Osteoblast (primary cell): ENCODE measurements around the gene SIAE. TPM values are rescaled to one million over a fixed set of nuclear protein-coding genes. Genes with fewer than 3 reads are reported as not detected.

Experiments used
- DNase-seq: peaks from one replicate; pipeline ENCODE4 v3.0.0; 2011; ENCODE audit warnings: low spot score, mixed read lengths; ENCODE audit not compliant: insufficient read length; ENCODE audit errors: missing footprints
- H2AFZ ChIP-seq: 2 replicates; pipeline ENCODE4 v1.6.0; 2011; ENCODE audit warnings: mild to moderate bottlenecking, low read length
- H3K27ac ChIP-seq: 2 replicates; pipeline ENCODE4 v1.5.1; 2011; ENCODE audit warnings: mild to moderate bottlenecking, low read depth, low read length, moderate library complexity
- H3K27me3 ChIP-seq: 2 replicates; pipeline ENCODE4 v1.6.0; 2012; ENCODE audit warnings: mild to moderate bottlenecking, control low read depth, inconsistent platforms, low read length, moderate library complexity; ENCODE audit not compliant: insufficient read depth
- H3K36me3 ChIP-seq: 2 replicates; pipeline ENCODE4 v1.5.1; 2011; ENCODE audit warnings: mild to moderate bottlenecking, low read length, control low read depth, moderate library complexity; ENCODE audit not compliant: insufficient read depth
- H3K4me1 ChIP-seq: 2 replicates; pipeline ENCODE4 v1.5.1; 2011; ENCODE audit warnings: mild to moderate bottlenecking, low read length, control low read depth, moderate library complexity; ENCODE audit not compliant: insufficient read depth
- H3K4me2 ChIP-seq: 2 replicates; pipeline ENCODE4 v1.6.0; 2011; ENCODE audit warnings: mild to moderate bottlenecking, low read length; ENCODE audit not compliant: insufficient read depth
- H3K4me3 ChIP-seq: fragments of 200-600 bp; sonication (generic); 3 replicates; pipeline ENCODE4 v1.5.1; 2012; ENCODE audit warnings: mild to moderate bottlenecking, low read length, inconsistent platforms; ENCODE audit not compliant: insufficient read depth
- H3K79me2 ChIP-seq: 2 replicates; pipeline ENCODE4 v1.6.0; 2012; ENCODE audit warnings: mild to moderate bottlenecking, low read length, control low read depth, inconsistent platforms; ENCODE audit not compliant: insufficient read depth
- H3K9me3 ChIP-seq: 2 replicates; pipeline ENCODE4 v1.5.1; 2011; ENCODE audit warnings: low read depth, low read length, control low read depth
- H4K20me1 ChIP-seq: 2 replicates; pipeline ENCODE4 v1.6.0; 2012; ENCODE audit warnings: mild to moderate bottlenecking, low read length, control low read depth; ENCODE audit not compliant: insufficient read depth
- total RNA-seq: library from RNA; depleted of rRNA; stranded (reverse); fragments of >200 nt; gene quantifications from 2 replicates; pipeline ENCODE4 v1.2.3, GENCODE V29; 2012
- TF ChIP-seq, protein P1 (sequence below): IDR thresholded peaks from 2 replicates; pipeline ENCODE4 v1.5.1; 2011; ENCODE audit warnings: mild to moderate bottlenecking, low read depth, low read length, moderate library complexity; ENCODE audit errors: extremely low read depth

SIAE gene
- total RNA-seq, 1 donor: 10.5 TPM

DNA sequence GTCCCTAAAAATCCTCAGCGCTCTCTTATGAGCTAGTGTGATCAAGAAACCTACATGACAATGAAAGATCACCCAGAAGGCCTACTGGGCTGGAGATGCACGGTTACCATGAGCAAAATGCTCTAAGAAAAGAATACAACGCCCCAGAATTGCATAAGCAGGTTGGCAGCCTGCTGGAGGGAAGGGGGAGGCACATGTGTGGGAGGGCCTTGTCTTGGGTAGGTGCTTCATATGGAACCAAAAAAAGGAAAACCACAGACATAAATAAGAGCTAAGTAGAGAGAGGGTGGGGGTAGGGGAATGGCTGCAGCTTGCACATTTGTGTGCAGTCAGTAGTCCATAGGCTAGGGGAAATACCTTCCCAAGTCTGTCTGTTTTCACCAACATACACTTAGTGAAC, 2.8 kb downstream of the SIAE start:
- H3K9me3 ChIP-seq: no peaks in the 10 kb centered on the region
- no peaks in the 10 kb centered on the region for H3K36me3 ChIP-seq
- DNase-seq: no peak
- no peak overlapping the region for H3K4me2 ChIP-seq
- H4K20me1 ChIP-seq: no peaks in the 10 kb centered on the region
- TF ChIP-seq, protein P1, sequence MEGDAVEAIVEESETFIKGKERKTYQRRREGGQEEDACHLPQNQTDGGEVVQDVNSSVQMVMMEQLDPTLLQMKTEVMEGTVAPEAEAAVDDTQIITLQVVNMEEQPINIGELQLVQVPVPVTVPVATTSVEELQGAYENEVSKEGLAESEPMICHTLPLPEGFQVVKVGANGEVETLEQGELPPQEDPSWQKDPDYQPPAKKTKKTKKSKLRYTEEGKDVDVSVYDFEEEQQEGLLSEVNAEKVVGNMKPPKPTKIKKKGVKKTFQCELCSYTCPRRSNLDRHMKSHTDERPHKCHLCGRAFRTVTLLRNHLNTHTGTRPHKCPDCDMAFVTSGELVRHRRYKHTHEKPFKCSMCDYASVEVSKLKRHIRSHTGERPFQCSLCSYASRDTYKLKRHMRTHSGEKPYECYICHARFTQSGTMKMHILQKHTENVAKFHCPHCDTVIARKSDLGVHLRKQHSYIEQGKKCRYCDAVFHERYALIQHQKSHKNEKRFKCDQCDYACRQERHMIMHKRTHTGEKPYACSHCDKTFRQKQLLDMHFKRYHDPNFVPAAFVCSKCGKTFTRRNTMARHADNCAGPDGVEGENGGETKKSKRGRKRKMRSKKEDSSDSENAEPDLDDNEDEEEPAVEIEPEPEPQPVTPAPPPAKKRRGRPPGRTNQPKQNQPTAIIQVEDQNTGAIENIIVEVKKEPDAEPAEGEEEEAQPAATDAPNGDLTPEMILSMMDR: no peak
- no peaks in the 10 kb centered on the region for H3K27me3 ChIP-seq
- no peaks in the 10 kb centered on the region for H3K79me2 ChIP-seq
- H2AFZ ChIP-seq: no peak overlapping the region
- H3K4me3 ChIP-seq: no peak overlapping the region
- H3K4me1 ChIP-seq: peaks cover 10% of the 10 kb centered on the region
- H3K27ac ChIP-seq: no peak overlapping the region

DNA sequence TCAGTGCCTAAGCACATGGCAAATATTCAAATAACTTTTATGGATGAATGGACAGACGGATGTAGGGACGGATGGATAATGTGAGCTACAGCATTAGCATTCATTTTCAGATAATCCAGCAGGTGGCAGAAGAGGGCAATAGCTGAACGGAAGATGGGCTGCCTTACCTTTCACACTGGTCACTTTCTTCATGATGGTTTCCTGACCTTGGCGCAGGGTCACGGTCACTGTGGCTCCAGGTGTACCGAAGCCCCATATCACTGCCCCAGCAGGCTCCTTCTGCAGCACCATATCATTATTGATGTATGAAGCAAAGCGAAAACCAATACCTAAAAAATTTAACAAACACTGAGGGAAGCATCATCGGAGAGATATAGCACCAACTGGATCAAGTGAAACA, 4.3 kb downstream of the SIAE start:
- H3K4me1 ChIP-seq: peaks cover 6% of the 10 kb centered on the region
- no peaks in the 10 kb centered on the region for H3K9me3 ChIP-seq
- DNase-seq: no peak
- H3K79me2 ChIP-seq: no peaks in the 10 kb centered on the region
- no peak overlapping the region for H3K4me2 ChIP-seq
- no peaks in the 10 kb centered on the region for H3K27me3 ChIP-seq
- TF ChIP-seq, protein P1: peak; percentile 83
- H3K4me3 ChIP-seq: no peak overlapping the region
- H3K27ac ChIP-seq: no peak overlapping the region
- H2AFZ ChIP-seq: no peak overlapping the region
- H4K20me1 ChIP-seq: no peaks in the 10 kb centered on the region
- no peaks in the 10 kb centered on the region for H3K36me3 ChIP-seq

DNA sequence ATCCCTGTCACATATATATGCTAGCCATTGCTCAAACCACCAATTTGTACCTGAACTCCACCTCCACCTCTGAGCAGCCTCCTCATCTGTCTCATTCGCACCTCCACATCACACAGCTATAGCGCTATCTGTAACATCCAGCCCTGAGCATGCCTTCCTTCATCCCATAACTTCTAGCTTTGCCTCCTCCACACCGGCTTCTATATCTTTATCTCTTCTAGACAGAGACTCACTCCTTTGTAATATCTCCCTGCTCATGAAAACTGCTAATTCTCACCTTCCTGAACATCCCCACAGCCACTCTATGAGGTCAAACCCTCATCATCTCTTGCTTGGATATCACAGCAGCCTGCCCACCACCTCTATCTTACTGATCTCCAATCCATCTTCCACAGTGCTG, 5.9 kb downstream of the SIAE start:
- no peaks in the 10 kb centered on the region for H3K9me3 ChIP-seq
- H2AFZ ChIP-seq: no peak overlapping the region
- DNase-seq: no peak
- H3K27ac ChIP-seq: no peak overlapping the region
- H3K4me1 ChIP-seq: no peaks in the 10 kb centered on the region
- no peaks in the 10 kb centered on the region for H3K79me2 ChIP-seq
- no peak overlapping the region for H3K4me2 ChIP-seq
- no peaks in the 10 kb centered on the region for H3K27me3 ChIP-seq
- no peaks in the 10 kb centered on the region for H3K36me3 ChIP-seq
- H4K20me1 ChIP-seq: no peaks in the 10 kb centered on the region
- TF ChIP-seq, protein P1: no peak
- no peak overlapping the region for H3K4me3 ChIP-seq

DNA sequence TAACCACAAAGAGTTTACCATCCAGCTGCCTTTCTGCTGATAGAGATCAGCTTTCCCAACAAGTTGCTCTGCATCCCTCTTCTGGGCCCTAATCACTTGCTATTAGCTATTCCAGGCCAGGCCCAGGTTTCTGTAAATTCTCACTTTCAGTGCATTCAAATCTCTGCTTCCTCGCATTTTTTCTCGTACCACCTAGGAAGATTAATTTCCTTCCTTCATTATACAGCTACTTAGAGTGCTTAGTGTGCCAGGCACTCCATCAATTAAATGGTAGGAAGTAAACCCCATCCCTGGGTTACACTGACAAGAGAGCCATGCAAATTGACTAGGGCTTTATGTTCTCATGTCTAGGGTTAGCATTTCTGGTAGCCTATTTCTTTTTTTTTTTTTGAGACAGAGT, 9.7 kb downstream of the SIAE start:
- no peak overlapping the region for H3K4me3 ChIP-seq
- no peak for DNase-seq
- TF ChIP-seq, protein P1: no peak
- H3K4me1 ChIP-seq: no peaks in the 10 kb centered on the region
- H3K27me3 ChIP-seq: no peaks in the 10 kb centered on the region
- no peak overlapping the region for H2AFZ ChIP-seq
- no peak overlapping the region for H3K27ac ChIP-seq
- no peak overlapping the region for H3K4me2 ChIP-seq
- no peaks in the 10 kb centered on the region for H4K20me1 ChIP-seq
- no peaks in the 10 kb centered on the region for H3K36me3 ChIP-seq
- no peaks in the 10 kb centered on the region for H3K9me3 ChIP-seq
- no peaks in the 10 kb centered on the region for H3K79me2 ChIP-seq
